Activated gamma-delta T cell (primary cell): ENCODE data around the gene NBEAL2.
A peak's percentile ranks its signal among the peaks of the same experiment; 100 is the strongest.
"Not testable (repeated sequence)": the region's sequence is repeated elsewhere in the genome, so short reads cannot be mapped to it uniquely, and the experiment has no call there.

ENCODE experiments used
- DNase-seq: peaks from one replicate; lab custom pipeline; 2025; lab: John Stamatoyannopoulos, UW

Gene NBEAL2

GRCh38 chr3:46964038-46964590, 15.4 kb upstream of the NBEAL2 start:
- DNase-seq = not testable (repeated sequence)

GRCh38 chr3:46965151-46965550, 14.3 kb upstream of the NBEAL2 start:
- DNase-seq = no peak

- DNase-seq = no peak
These were observed 12.7 kb upstream of the NBEAL2 start for GRCh38 chr3:46966811-46967210.

GRCh38 chr3:46968783-46969428, 10.6 kb upstream of the NBEAL2 start:
- DNase-seq = no peak

- no peak for DNase-seq
These were observed 8.9 kb upstream of the NBEAL2 start for GRCh38 chr3:46970391-46971091.

DNA sequence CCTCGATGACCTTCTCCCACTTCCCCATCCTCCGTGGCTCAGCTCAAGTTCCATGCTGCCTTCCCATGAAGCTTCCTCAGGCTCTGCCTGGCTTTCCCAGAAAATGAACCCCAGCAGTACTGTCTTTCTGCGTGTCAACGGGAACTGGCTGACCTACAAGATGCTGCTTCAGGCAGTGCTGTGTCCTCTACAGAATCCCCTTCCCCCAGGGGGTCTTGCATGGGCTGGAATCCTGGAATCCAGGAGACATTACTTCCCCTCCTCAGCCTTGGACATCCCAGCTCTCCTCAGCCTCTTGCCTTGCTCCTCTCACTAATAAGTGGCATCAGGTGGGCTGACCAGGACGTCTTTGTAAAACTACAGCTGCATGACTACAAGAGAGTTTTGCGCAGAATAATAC, 8.3 kb upstream of the NBEAL2 start:
- DNase-seq = no peak

DNA sequence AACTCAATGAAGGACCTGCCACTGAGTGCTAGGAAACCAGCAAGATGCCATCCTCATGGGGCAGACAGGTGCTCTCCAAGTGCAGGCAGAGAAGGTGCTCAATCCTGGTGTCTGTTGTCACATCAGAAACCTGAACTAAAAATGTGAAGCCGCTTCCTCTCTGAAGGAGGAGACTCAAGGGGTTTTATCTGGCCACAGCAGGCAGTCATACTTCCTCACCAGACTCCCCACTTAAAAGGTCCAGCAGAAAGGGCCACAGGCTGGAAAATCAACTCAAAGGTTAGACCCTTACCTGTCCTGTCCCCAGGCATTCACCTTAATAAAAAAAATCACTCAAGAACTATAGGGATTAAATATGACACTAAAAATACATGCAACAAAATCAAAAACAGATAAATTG, 7.7 kb upstream of the NBEAL2 start:
- no peak for DNase-seq

DNA sequence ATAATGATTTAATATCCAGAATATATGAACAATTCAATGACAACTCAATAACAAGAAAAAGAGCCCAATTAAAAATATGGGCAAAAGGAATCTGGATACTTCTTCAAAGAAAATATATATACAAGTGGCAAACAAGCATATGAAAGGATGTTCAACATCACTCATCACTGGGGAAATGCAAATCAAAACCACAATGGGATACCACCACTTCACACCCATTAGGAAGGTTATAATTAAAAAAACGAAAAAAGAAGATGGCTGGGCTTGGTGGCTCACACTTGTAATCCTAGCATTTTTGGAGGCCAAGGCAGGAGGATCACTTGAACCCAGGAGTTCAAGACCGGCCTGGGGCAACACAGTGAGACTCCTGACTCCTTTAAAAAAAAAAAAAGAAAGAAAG, 7.1 kb upstream of the NBEAL2 start:
- DNase-seq = no peak

DNA sequence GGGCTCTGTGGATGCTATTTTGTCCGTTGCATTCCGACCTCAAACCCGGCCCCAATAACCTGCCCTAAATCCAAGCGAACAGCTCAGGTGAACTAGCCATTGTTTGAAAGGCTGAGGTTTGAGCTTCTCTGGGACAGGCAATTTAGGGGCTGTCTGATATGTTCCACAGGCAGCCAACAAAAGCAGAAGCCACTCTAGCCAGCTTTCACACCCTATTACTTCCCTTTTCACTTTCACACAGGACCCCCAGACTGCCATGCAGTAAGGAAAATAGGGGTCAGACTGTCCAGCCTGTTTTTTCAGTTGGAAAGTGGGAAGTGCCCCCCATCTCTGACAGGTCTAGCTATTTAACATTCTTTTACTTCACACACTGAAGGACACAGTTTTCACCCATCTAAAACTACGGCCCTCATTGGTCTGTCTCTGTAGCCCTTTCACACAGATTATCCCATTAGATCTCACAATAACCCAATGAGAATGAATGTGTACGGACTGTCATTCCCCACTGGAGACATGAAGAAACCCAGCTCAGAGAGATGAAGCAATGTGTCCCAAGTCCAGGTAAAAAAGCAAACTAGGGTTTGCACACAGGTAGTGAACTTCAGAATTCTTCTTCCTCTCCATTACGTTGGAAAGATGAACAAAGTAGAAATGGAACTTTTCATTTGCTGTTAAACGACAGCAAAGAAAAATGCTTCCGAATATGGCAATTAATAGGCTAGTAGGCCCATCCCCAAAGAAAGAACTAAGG, 4.9 kb upstream of the NBEAL2 start:
- no peak for DNase-seq

- DNase-seq = peak; percentile 70
These were observed 2.9 kb upstream of the NBEAL2 start, which contains the start of gene CCDC12 for GRCh38 chr3:46976326-46977190. TSS of gene CCDC12 (minus strand) at chr3:46976745. CDS start at chr3:46976732, 13 bp downstream.

DNA sequence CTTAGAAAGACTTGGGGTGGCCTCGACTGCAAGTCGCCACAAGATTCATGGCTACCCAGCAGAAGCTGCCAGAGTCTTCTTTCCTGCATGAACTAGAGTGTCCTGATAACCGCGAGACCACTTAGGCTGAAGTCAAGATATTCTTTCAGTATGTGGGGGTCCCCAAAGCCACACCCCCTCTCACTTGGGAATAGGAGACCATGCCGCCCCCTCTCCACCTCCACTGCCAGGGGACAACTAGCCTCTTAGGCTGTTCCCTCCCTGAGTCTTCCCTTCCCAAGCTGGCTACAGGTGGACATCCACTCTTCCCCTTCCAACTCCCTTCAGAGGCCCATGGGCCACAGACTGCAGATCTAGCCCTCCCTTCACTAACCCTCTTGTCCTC, 1.7 kb upstream of the NBEAL2 start:
- DNase-seq = no peak

DNA sequence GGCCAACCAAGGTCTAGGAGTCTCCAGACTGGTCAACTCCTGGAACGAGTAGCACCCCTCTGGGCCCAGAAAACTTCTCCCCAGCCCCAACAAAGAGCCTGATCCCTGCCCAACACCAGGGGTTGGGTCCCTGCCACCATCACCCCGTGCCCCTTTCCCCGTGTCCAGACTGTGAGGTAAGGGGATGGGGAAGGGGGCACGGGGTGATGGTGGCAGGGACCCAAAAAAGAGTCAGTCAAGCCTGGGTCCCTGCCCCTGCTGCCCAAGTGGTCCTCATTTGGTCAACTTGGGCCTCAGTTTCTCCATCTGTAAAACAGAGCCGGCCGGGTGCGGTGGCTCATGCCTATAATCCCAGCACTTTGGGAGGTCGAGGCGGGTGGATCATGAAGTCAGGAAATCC, 1.1 kb upstream of the NBEAL2 start:
- no peak for DNase-seq

DNA sequence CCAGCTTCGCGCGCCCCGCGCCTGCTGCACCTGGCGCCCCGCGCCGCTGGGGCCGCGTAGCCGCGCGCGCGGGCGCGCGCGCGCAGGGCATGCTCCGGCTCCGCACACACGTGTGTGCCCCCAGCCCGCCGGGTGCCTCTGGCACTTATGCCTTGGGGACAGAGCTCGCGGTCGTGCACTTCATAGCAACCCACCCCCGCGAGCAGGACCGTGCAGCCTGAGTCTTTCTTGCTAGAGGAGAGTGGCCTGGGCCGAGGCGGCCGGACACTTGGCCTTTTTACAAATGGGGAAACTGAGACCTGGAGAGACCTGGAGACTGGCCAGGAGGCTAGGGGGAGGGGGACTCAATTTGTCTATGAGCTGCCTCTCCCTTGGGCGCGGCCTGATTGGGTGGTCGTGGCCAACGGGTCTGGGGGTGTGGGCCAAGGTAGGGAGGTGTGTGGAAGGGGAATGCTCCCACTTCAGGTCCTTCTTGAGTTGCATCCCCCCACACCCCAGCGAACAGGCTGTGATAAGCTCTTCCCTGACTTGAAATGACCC, 562 bp downstream of the NBEAL2 start:
- no peak for DNase-seq

GRCh38 chr3:46981932-46982471, 2.5 kb downstream of the NBEAL2 start:
- DNase-seq = no peak

- no peak for DNase-seq
These were observed 3.1 kb downstream of the NBEAL2 start for GRCh38 chr3:46982546-46982945.

GRCh38 chr3:46984591-46985459, 5.4 kb downstream of the NBEAL2 start:
- no peak for DNase-seq

DNA sequence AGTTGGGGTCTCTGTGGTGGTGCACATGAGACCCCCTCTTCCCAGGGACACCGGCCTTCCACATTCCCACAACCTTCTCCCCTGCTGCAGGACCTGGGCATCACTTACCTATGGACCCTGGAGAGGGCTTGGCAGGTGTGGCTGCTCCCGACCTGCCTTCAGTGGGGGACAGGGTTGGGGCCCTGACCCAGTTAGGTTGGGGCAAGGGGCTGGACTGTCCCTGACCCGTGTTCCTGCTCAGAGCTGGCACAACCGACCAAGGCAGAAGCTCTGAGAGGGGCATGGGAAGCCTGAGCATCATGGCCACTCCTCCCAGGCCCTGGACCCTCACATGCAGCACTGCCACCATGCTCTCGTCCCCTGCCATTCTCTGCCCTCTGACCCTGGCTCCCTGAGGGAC, 6.1 kb downstream of the NBEAL2 start:
- DNase-seq = no peak

GRCh38 chr3:46986055-46986730, 6.7 kb downstream of the NBEAL2 start:
- DNase-seq = no peak

DNA sequence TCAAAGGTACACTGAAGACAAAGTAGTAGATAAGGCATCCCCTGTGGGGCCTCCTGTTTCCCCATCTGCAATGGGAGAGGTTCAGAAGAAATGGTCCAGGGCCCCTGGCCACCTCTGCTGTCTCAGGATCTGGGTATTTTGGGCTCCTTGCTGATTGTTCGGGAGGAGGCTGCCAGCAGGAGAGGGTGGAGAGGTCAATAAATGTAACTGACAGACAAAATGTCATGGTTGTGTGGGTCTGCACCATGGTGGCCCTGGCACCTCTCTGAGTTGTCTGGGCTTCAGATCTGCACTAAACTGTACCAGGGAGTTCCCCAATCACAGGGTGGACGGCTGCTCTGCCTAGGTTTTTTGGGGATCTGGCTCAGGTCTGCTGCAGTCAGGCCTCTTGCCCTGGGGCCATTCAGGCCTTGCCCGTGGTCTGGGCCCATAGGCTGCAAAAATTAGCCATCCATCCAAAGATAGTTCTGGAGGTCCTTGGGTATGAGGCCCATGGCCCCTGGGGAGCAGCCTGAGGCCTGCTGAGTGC, 7.4 kb downstream of the NBEAL2 start:
- no peak for DNase-seq
